B cell (primary cell): ENCODE data around the gene POLD1. TPM values are rescaled to one million over a fixed set of nuclear protein-coding genes. Genes with fewer than 3 reads are reported as not detected.

Experiments
- ATAC-seq: fragments of 200-7000 bp; cut with Tn5 transposase; one replicate; pipeline ENCODE4 v1.10.0; 2021; ENCODE audit warnings: low read depth, mild to moderate bottlenecking, moderate number of reproducible peaks, moderate library complexity
- CTCF ChIA-PET: fragments of 350-600 bp; sonication (Branson Sonifier 250); formaldehyde crosslinking; loops from one replicate; lab custom pipeline; 2021; ENCODE audit warnings: antibody characterized with exemption, inconsistent platforms; lab: Charles Lee
- POLR2A ChIA-PET: fragments of 350-600 bp; sonication (Branson Sonifier 250); formaldehyde crosslinking; loops from one replicate; lab custom pipeline; 2021; ENCODE audit warnings: antibody characterized with exemption; lab: Charles Lee
- DNase-seq: peaks from one replicate; pipeline ENCODE4 v3.0.0; 2013
- H2AFZ ChIP-seq: 2 replicates; pipeline ENCODE4 v1.6.1; 2012; ENCODE audit warnings: mild to moderate bottlenecking, low read depth, low read length; ENCODE audit not compliant: insufficient read depth, poor library complexity, severe bottlenecking
- H3K27ac ChIP-seq, 2 donors: 1 replicate in 1 of 2; 2 replicates in 1 of 2; pipeline ENCODE4 v1.5.1; 2012 to 2013; ENCODE audit warnings: low read length in 2 of 2, mild to moderate bottlenecking in 2 of 2, moderate library complexity in 1 of 2
- H3K27me3 ChIP-seq, 4 experiments: fragments of 200-600 bp in 1 of 4; sonication (generic) in 1 of 4; replicated peaks in 1 of 4; 1 replicate in 2 of 4; 2 replicates in 2 of 4; pipeline versions ENCODE4 v1.6.1 to v1.7.0; 2013 to 2016; ENCODE audit warnings: low read length in 3 of 4, mild to moderate bottlenecking in 2 of 4, mixed read lengths in 1 of 4, moderate library complexity in 1 of 4; ENCODE audit not compliant: insufficient read depth in 4 of 4, control insufficient read depth in 3 of 4; ENCODE audit errors: control extremely low read depth in 1 of 4
- H3K36me3 ChIP-seq, 2 experiments: replicated peaks in 1 of 2; 1 replicate in 1 of 2; 2 replicates in 1 of 2; pipeline versions ENCODE4 v1.6.1 to v1.7.1; 2013; ENCODE audit warnings: low read length in 1 of 2; ENCODE audit not compliant: insufficient read depth in 2 of 2, control insufficient read depth in 1 of 2; ENCODE audit errors: control extremely low read depth in 1 of 2, extremely low read depth in 1 of 2
- H3K4me1 ChIP-seq, 2 donors: fragments of 200-600 bp in 1 of 2; sonication (generic) in 1 of 2; 1 replicate in 1 of 2; 2 replicates in 1 of 2; pipeline versions ENCODE4 v1.5.1 to v1.6.1; 2013 to 2017; ENCODE audit warnings: low read length in 2 of 2; ENCODE audit not compliant: control insufficient read depth in 2 of 2, insufficient read depth in 2 of 2
- H3K4me2 ChIP-seq: replicated peaks from 2 replicates; pipeline ENCODE3; 2012; ENCODE audit warnings: mild to moderate bottlenecking, low read depth, low read length; ENCODE audit not compliant: poor library complexity, severe bottlenecking
- H3K4me3 ChIP-seq, 5 experiments: fragments of 200-600 bp in 1 of 5; sonication (generic) in 1 of 5; 1 replicate in 3 of 5; 2 replicates in 2 of 5; pipeline versions ENCODE4 v1.5.1 to v1.7.0; 2011 to 2016; ENCODE audit warnings: low read length in 4 of 5, mild to moderate bottlenecking in 4 of 5, low read depth in 2 of 5, control low read depth in 1 of 5, moderate library complexity in 1 of 5; ENCODE audit not compliant: insufficient read depth in 1 of 5; ENCODE audit errors: control extremely low read depth in 1 of 5, extremely low read depth in 1 of 5
- H3K79me2 ChIP-seq: fragments of 200-600 bp; sonication (generic); one replicate; pipeline ENCODE4 v1.6.0; 2016; ENCODE audit warnings: low read length; ENCODE audit not compliant: control insufficient read depth, insufficient read depth
- H3K9ac ChIP-seq: fragments of 200-600 bp; sonication (generic); 2 replicates; pipeline ENCODE4 v1.6.1; 2017; ENCODE audit warnings: mild to moderate bottlenecking, low read length, moderate library complexity
- H3K9me3 ChIP-seq, 3 donors: one replicate each; pipeline versions ENCODE4 v1.6.1 to v1.7.1; 2013; ENCODE audit warnings: low read length in 2 of 3; ENCODE audit not compliant: control insufficient read depth in 2 of 3, insufficient read depth in 1 of 3; ENCODE audit errors: control extremely low read depth in 1 of 3
- H4K20me1 ChIP-seq: 2 replicates; pipeline ENCODE4 v1.6.0; 2012; ENCODE audit warnings: mild to moderate bottlenecking, low read length; ENCODE audit not compliant: insufficient read depth, control insufficient read depth, poor library complexity, severe bottlenecking
- H3K27ac Mint-ChIP-seq: one replicate; pipeline ENCODE4 v1.8.0; 2021; ENCODE audit warnings: mixed read lengths
- H3K27me3 Mint-ChIP-seq: one replicate; pipeline ENCODE4 v1.8.0; 2021; ENCODE audit warnings: mixed read lengths
- H3K4me1 Mint-ChIP-seq: one replicate; pipeline ENCODE4 v1.8.0; 2021; ENCODE audit warnings: mixed read lengths
- H3K4me3 Mint-ChIP-seq: one replicate; pipeline ENCODE4 v1.8.0; 2021; ENCODE audit warnings: mixed read lengths
- H3K9me3 Mint-ChIP-seq: one replicate; pipeline ENCODE4 v1.8.0; 2022; ENCODE audit warnings: mixed read lengths; ENCODE audit not compliant: insufficient read depth
- CTCF ChIP-seq: fragments of 200-600 bp; IDR thresholded peaks from one replicate; pipeline ENCODE4 v1.8.0; 2022; ENCODE audit warnings: antibody characterized with exemption, mild to moderate bottlenecking
- EZH2 ChIP-seq: IDR thresholded peaks from 2 replicates; pipeline ENCODE4 v1.6.1; 2012; ENCODE audit warnings: borderline replicate concordance, low read depth, mild to moderate bottlenecking, moderate library complexity, low read length; ENCODE audit not compliant: insufficient read depth, poor library complexity, severe bottlenecking
- WGBS: methylation state at CpG from one replicate; pipeline ENCODE4 v1.1.5; 2013; ENCODE audit warnings: missing lambda C conversion rate; ENCODE audit not compliant: insufficient coverage; 5-methylcytosine and 5-hydroxymethylcytosine counted together
- intact Hi-C: fragments of 100-400 bp; cut with micrococcal nuclease; formaldehyde crosslinking; loops from one replicate; pipeline ENCODE4 v1.10.0; 2022
- polyA plus RNA-seq: library from polyadenylated mRNA; depleted of rRNA; stranded (reverse); fragments of >200 nt; gene quantifications from 2 replicates; pipeline ENCODE4 v1.2.3, GENCODE V29; 2012
- total RNA-seq, 2 donors: library from RNA; stranded (reverse); fragments of 120-200 nt in 1 of 2; gene quantifications; 1 replicate in 1 of 2; 2 replicates in 1 of 2; pipeline versions ENCODE4 v1.2.3 to v1.2.4, GENCODE V29; 2013 to 2022

The POLD1 gene
- total and polyA plus RNA-seq, 2 donors (not counting 1 experiment from before 2014, with no cell fraction given) = 43.6 to 65.2 TPM

DNA sequence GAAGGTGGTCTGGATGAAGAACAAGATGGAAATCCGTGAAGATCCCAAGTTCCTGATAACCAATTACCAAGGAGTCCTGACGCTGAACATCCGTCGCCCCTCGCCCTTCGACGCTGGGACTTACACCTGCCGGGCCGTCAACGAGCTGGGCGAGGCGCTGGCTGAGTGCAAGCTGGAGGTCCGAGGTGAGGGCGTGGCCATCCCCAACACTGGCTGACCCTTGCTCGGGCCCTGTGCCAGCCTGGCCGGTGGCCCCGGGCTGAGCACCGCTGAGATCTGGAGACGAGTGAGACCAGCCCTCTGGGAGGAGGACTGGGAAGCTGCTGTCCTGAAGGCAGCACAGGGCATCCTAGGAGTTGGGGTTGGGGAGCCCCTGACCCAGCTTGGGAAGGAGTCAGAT lies 80.2 kb downstream of the POLD1 start:
- intact Hi-C loops = no loop called here
- Histone ChIP-seq H3K4me2 (no peak overlapping the region), H3K9me3 (no peaks in the 10 kb centered on the region), H3K27me3 (no peaks in the 10 kb centered on the region), H3K36me3 (no peaks in the 10 kb centered on the region), H3K4me3 (no peak overlapping the region), H3K79me2 (no peaks in the 10 kb centered on the region), H3K4me1 (peaks cover 21 to 22% of the 10 kb centered on the region in 2 donors), H3K27ac (no peak overlapping the region), H2AFZ (no peak overlapping the region), H4K20me1 (no peaks in the 10 kb centered on the region), H3K9ac (no peak overlapping the region)
- Mint-ChIP-seq H3K27me3 (peaks cover 3% of the 10 kb centered on the region), H3K4me3 (no peak overlapping the region), H3K9me3 (no peaks in the 10 kb centered on the region), H3K27ac (no peak overlapping the region), H3K4me1 (peaks cover 17% of the 10 kb centered on the region)
- POLR2A ChIA-PET = interaction anchor here (0.7 kb wide), 1 partner anchor 52 kb away, joined by 4 read pairs; no protein-coding TSS in a partner anchor
- DNase-seq = no peak
- no peak for TF ChIP-seq CTCF
- TF ChIP-seq EZH2 = no peak
- no peak for ATAC-seq
- CTCF ChIA-PET = interaction anchor here (0.7 to 1.2 kb wide), 2 partner anchors 52 to 107 kb away, joined by 3 to 5 read pairs; no protein-coding TSS in a partner anchor
- WGBS = 95% methylated on average over 18 of the region's 19 CpGs

- H3K79me2 ChIP-seq = no peaks in the 10 kb centered on the region
- Mint-ChIP-seq H3K9me3 (no peaks in the 10 kb centered on the region), H3K27me3 (peaks cover 3% of the 10 kb centered on the region), H3K4me3 (no peak overlapping the region), H3K4me1 (peaks cover 13% of the 10 kb centered on the region), H3K27ac (no peak overlapping the region)
- H3K4me3 ChIP-seq = no peak overlapping the region
- CTCF ChIA-PET = interaction anchor here (1.3 kb wide), 1 partner anchor 53 kb away, joined by 3 read pairs; no protein-coding TSS in a partner anchor
- 96% methylated on average over 12 of the region's 13 CpGs for WGBS
- DNase-seq (no peak), ATAC-seq (no peak)
- POLR2A ChIA-PET = no interaction called here
- TF ChIP-seq CTCF (no peak), EZH2 (no peak)
- H3K4me1 ChIP-seq = peaks cover 15 to 16% of the 10 kb centered on the region in 2 donors
- no peaks in the 10 kb centered on the region for H3K27me3 ChIP-seq
- H3K4me2 ChIP-seq = no peak overlapping the region
- no peak overlapping the region for H2AFZ ChIP-seq
- intact Hi-C loops = no loop called here
- no peaks in the 10 kb centered on the region for H3K36me3 ChIP-seq
- H3K9me3 ChIP-seq = no peaks in the 10 kb centered on the region
- no peaks in the 10 kb centered on the region for H4K20me1 ChIP-seq
- no peak overlapping the region for H3K27ac ChIP-seq
- no peak overlapping the region for H3K9ac ChIP-seq
These were observed 80.9 kb downstream of the POLD1 start for GRCh38 chr19:50465000-50465399.
